ENCODE measurements around the gene PCDHGC5.

PCDHGC5 gene

DNA sequence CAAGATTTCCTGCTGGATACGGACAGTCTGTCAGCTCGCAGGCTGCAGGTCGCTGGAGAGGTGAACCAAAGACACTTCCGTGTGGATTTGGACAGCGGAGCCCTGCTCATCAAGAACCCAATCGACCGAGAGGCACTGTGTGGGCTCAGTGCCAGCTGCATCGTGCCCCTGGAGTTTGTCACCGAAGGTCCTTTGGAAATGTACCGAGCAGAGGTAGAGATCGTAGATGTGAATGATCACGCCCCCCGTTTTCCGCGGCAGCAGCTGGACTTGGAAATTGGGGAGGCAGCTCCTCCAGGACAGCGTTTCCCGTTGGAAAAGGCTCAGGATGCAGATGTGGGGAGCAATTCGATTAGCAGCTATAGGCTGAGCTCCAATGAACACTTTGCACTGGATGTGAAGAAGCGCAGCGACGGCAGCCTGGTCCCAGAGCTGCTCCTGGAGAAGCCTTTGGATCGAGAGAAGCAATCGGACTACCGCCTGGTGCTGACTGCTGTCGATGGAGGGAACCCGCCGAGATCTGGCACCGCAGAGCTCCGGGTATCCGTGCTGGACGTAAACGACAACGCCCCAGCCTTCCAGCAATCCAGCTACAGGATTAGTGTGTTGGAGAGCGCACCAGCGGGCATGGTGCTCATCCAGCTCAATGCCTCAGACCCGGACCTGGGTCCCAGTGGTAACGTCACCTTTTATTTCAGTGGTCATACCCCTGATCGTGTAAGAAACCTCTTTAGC, 3.4 kb upstream of the PCDHGC5 start:
- peaks cover 13% of the 10 kb centered on the region for H3K4me1 Mint-ChIP-seq
- no peak for ATAC-seq
- H3K4me3 Mint-ChIP-seq: peak overlapping the region in 1 of 2 donors; percentile 74
- H3K27me3 Mint-ChIP-seq: peaks cover 93% of the 10 kb centered on the region
- H3K27ac Mint-ChIP-seq: no peak overlapping the region
- no peaks in the 10 kb centered on the region for H3K9me3 Mint-ChIP-seq
- DNase-seq: no peak

DNA sequence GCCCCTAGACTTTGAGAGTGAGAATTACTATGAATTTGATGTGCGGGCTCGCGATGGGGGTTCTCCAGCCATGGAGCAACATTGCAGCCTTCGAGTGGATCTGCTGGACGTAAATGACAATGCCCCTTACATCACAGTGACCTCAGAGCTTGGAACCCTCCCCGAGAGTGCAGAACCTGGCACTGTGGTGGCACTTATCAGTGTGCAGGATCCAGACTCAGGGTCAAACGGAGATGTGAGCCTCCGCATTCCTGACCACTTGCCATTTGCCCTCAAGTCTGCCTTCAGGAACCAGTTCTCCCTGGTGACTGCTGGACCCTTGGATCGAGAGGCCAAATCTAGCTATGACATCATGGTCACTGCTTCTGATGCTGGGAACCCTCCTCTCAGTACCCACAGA, 2.8 kb upstream of the PCDHGC5 start:
- Mint-ChIP-seq H3K4me3 (no peak overlapping the region), H3K27ac (no peak overlapping the region), H3K9me3 (no peaks in the 10 kb centered on the region), H3K27me3 (peaks cover 93% of the 10 kb centered on the region), H3K4me1 (peaks cover 13% of the 10 kb centered on the region)
- DNase-seq: no peak
- ATAC-seq: no peak

DNA sequence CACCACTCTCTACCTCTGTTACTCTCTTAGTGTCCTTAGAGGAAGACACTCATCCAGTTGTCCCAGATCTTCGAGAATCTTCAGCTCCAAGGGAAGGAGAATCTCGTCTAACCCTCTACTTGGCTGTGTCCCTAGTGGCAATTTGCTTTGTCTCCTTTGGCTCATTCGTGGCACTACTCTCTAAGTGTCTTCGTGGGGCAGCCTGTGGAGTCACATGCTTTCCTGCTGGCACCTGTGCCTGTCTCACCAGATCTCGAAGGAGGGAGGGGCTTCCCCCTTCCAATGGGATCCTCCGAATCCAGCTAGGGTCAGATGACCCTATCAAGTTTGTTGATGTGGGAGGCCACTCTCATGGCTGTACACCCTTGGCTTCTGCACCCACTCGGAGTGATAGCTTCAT, 1.8 kb upstream of the PCDHGC5 start:
- Mint-ChIP-seq H3K4me3 (no peak overlapping the region), H3K27ac (peak overlapping the region in 1 of 2 donors; percentile 29), H3K9me3 (no peaks in the 10 kb centered on the region), H3K4me1 (peaks cover 18% of the 10 kb centered on the region), H3K27me3 (peaks cover 98% of the 10 kb centered on the region)
- no peak for ATAC-seq
- no peak for DNase-seq

DNA sequence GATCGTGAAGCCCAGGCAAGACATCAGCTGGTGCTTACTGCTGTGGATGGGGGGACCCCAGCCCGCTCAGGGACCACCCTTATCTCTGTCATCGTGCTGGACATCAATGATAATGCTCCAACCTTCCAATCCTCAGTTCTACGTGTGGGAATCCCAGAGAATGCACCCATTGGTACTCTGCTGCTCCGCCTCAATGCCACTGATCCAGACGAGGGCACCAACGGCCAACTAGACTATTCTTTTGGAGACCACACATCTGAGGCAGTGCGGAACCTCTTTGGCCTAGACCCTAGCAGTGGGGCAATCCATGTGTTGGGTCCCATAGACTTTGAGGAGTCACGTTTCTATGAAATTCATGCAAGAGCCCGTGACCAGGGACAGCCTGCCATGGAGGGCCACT, 960 bp downstream of the PCDHGC5 start:
- H3K27me3 Mint-ChIP-seq: peaks cover 98% of the 10 kb centered on the region
- no peak for DNase-seq
- H3K4me3 Mint-ChIP-seq: no peak overlapping the region
- H3K4me1 Mint-ChIP-seq: peaks cover 19% of the 10 kb centered on the region
- no peak for ATAC-seq
- no peak overlapping the region for H3K27ac Mint-ChIP-seq
- H3K9me3 Mint-ChIP-seq: no peaks in the 10 kb centered on the region

DNA sequence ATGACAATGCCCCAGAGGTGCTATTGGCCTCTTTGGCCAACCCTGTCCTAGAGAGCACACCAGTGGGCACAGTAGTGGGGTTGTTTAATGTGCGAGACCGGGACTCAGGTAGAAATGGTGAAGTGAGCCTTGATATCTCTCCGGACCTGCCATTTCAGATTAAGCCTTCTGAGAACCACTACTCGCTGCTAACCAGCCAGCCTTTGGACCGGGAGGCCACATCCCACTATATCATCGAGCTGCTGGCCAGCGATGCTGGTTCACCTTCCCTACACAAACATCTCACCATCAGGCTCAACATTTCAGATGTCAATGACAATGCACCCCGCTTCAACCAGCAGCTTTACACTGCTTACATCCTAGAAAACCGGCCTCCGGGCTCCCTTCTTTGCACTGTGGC, 1.4 kb downstream of the PCDHGC5 start:
- Mint-ChIP-seq H3K27ac (no peak overlapping the region), H3K27me3 (peaks cover 98% of the 10 kb centered on the region), H3K9me3 (no peaks in the 10 kb centered on the region), H3K4me3 (no peak overlapping the region), H3K4me1 (peaks cover 17% of the 10 kb centered on the region)
- DNase-seq (no peak), ATAC-seq (no peak)

DNA sequence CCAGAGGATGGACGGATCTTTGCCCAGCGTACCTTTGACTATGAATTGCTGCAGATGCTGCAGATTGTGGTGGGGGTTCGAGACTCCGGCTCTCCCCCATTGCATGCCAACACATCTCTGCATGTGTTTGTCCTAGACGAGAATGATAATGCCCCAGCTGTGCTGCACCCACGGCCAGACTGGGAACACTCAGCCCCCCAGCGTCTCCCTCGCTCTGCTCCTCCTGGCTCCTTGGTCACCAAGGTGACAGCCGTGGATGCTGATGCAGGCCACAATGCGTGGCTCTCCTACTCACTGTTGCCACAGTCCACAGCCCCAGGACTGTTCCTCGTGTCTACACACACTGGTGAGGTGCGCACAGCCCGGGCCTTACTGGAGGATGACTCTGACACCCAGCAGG, 1.9 kb downstream of the PCDHGC5 start:
- ATAC-seq (no peak), DNase-seq (no peak)
- Mint-ChIP-seq H3K9me3 (no peaks in the 10 kb centered on the region), H3K27ac (no peak overlapping the region), H3K4me1 (peaks cover 19% of the 10 kb centered on the region), H3K27me3 (peaks cover 98% of the 10 kb centered on the region), H3K4me3 (no peak overlapping the region)

DNA sequence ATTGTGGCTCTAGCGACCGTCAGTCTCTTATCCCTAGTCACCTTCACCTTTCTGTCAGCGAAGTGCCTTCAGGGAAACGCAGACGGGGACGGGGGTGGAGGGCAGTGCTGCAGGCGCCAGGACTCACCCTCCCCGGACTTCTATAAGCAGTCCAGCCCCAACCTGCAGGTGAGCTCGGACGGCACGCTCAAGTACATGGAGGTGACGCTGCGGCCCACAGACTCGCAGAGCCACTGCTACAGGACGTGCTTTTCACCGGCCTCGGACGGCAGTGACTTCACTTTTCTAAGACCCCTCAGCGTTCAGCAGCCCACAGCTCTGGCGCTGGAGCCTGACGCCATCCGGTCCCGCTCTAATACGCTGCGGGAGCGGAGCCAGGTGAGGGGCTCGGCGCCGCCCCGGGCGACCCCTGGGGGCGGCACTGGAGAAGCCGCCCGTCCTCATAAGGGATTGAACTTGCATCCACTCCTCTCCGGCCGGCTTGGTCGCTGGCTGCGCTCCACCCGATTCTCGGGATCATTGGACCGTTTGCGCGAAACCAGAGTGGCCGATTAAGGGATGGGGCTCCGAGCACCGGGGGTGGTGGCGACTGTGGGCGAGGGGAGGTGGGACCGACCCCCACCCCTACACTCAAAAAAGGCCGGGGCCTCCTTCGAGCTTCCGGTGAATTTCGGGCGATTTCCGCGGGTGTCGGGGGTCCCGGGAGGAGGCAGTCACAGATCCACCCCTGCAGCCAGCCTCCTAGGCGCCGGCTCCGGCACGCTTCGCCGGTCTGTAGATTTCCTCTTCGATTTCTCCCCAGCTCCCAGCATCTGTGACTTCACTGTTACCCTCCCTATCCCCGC, 2.7 kb downstream of the PCDHGC5 start:
- ATAC-seq (peak; percentile 3), DNase-seq (no peak)
- H3K27ac Mint-ChIP-seq: peak overlapping the region in 1 of 2 donors; percentile 88

DNA sequence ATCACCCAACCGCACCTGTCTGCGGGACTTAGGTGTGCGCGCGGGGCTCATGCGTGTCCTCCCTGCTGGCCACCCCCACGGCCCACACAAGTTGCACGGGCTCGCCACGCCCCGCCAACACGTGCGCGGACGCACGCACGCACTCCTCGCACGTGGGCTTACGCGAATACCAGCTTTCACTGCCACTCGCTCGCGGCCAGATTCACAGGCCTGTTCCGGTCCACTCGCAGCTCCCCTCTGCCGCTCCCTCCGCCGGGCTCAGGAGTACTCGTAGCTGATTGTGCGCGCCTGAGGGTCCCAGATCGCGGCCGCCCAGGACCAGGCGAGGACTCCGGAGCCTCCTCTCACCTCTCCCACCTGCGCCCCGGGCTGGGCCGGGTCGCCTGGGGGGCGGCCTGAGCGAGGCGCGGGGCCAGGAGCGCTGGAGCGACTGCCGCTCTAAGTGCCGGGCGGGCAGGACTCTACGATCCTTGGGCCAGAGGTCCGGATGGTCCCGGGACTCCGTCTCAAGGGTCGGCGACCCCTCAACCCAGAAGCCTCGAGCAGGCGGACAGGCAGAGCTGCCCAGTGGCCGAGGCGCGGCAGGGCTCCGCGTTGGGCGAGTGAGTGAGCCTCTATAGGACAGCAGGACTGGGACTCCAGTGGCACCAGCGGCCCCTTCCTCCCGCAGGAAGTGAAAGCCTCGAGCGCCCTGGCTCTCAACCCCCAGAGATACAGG, 3.4 kb downstream of the PCDHGC5 start:
- ATAC-seq (peak; percentile 46), DNase-seq (no peak)
- Mint-ChIP-seq H3K27ac (peak overlapping the region in 1 of 2 donors; percentile 88), H3K4me3 (peak overlapping the region; percentile 71 to 84), H3K9me3 (no peaks in the 10 kb centered on the region), H3K27me3 (peaks cover 90% of the 10 kb centered on the region), H3K4me1 (peaks cover 21% of the 10 kb centered on the region)

More for the DNA sequence above, 2.7 kb downstream of the PCDHGC5 start:
- peak overlapping the region; percentile 71 to 84 for H3K4me3 Mint-ChIP-seq
- peaks cover 21% of the 10 kb centered on the region for H3K4me1 Mint-ChIP-seq
- peaks cover 98% of the 10 kb centered on the region for H3K27me3 Mint-ChIP-seq
- no peaks in the 10 kb centered on the region for H3K9me3 Mint-ChIP-seq

DNA sequence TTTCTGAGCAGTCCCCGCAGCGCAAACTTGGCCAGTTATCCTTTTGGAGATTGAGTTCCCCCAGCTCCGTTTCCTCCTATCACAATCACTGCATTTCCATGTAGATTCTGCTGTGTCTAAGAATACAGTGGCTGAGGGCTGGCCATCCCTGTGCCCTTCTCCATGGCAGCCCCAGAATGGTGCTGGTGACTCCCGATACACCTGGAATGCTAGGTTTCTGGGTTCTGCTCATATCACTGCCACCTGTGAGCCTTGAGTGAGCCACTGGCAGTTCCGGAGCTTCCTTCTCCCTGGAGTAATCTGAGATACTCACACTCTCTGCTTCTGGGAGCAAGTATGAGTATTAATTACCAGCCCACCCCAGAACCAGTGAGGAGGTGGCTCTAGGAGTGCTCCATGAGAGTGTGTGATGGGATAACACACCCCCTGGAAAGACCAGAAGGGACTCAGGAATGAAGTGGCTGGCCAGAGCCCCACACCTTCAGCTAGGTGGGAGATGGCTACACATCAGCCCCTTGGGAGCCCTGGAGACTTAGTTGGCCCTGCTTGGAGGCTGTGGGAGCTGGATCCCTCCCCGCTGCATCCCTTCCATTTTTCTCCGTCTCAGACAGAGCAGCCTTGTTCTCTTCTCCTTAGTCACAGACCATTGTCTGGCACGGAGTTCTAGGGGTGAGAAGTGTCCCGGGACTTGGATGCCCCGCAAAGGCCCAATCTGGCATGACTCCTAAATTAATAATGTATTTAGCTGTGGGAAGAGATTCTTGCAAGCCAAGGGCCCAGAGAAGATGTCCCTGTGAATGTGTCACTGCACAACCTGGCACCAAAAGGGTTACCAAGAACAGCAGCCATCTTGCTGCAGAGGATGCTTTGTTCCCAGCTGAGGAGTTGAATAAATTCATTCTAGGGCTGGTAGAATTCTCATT, 4.9 kb downstream of the PCDHGC5 start:
- Mint-ChIP-seq H3K4me1 (peaks cover 21% of the 10 kb centered on the region), H3K27ac (no peak overlapping the region), H3K27me3 (peaks cover 87% of the 10 kb centered on the region), H3K4me3 (no peak overlapping the region), H3K9me3 (no peaks in the 10 kb centered on the region)
- DNase-seq: no peak
- no peak for ATAC-seq

DNA sequence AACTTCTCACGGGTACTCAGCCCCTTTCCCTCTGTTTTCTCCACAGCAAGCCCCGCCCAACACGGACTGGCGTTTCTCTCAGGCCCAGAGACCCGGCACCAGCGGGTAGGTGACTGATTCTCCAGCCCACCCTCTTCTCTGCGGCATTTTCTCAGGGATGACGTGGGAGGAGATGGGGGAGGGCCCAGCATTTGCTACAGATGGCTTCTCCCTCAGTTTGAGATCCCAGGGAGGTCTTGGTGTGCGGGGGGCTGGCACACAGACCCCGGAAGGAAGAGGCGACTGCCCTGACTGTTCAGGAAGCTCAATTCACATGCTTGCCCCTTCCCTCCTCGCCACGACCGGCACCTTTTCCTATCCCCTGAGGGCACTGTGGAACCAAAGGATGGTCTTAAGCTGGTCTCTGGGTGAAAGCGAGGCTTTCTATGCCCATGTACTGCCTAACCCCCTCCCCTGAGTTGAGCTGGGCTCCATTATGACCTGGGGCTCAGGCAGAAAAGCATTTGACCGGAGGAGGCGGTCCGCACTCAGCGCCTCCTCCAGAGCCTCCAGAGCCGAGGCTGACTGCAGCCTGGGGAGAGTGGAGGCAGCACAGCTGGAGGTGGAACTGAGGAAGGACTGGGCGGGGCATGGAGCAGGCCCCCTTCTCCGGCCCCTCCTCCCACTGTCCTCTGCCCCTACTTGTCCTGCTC, 6.0 kb downstream of the PCDHGC5 start:
- no peak for DNase-seq
- Mint-ChIP-seq H3K4me1 (peaks cover 21% of the 10 kb centered on the region), H3K27ac (no peak overlapping the region), H3K27me3 (peaks cover 75% of the 10 kb centered on the region), H3K9me3 (no peaks in the 10 kb centered on the region), H3K4me3 (peak overlapping the region in 1 of 2 donors; percentile 1)
- no peak for ATAC-seq

DNA sequence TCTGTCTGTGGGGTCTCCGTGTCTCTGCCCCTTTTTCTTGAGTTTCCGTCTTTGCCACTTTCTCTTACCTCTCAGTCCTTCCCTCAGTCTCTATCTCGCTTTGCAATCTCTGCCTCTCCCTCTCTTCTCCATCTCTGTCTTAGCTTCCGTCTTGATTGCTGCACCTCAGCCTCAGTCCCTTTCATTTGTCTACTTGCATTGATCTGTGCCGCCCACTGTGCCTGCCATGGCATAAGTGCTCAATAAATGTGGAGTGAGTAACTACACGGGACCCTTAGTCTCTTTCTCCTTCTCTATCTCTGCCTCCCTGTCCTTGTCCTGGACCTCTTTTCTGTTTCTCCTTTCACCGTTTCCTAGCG, 6.6 kb downstream of the PCDHGC5 start:
- Mint-ChIP-seq H3K27ac (no peak overlapping the region), H3K9me3 (no peaks in the 10 kb centered on the region), H3K27me3 (peaks cover 70% of the 10 kb centered on the region), H3K4me3 (peak overlapping the region in 1 of 2 donors; percentile 1), H3K4me1 (peaks cover 21% of the 10 kb centered on the region)
- DNase-seq (no peak), ATAC-seq (no peak)

DNA sequence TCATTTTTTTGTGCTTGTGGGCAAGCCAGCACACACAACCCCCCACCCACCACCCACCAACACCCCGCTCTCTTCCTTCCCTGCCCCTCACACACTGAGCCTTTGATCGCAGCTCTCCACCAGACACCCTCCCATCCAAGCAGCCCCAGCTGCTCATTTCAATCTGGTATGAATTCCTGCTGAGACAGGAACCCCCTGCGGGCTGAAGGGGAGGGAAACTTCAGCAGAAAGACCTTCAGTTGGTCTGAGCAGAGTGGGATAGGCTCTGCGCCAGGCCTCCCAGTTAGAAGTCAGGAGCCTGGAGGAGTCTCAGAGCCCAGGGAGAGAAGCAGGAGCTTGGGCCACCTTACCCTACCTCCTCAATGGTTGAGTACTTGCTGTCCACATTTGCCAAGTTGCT, 7.2 kb downstream of the PCDHGC5 start:
- H3K4me3 Mint-ChIP-seq: no peak overlapping the region
- H3K27me3 Mint-ChIP-seq: peaks cover 64% of the 10 kb centered on the region
- peaks cover 21% of the 10 kb centered on the region for H3K4me1 Mint-ChIP-seq
- no peak for DNase-seq
- H3K27ac Mint-ChIP-seq: no peak overlapping the region
- no peaks in the 10 kb centered on the region for H3K9me3 Mint-ChIP-seq
- no peak for ATAC-seq

DNA sequence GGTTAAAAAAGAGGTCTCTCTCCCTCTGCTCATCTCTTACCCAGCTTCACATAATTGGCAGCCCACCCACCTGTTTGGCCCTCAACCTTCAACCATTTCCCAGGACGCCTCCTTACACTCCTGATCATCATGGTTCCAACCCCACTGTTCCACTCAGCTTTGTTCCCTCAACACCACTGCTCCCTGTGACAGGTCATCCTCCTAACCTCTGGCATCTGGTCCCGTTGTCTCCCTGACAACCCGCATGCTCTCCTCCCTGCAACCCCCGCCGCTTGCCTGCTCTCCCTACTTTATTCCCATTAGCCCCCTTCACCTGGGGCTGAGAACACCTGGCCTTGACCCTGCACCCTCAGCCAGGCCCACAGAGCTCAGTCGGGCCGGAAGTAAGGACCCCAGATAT, 12.9 kb downstream of the PCDHGC5 start:
- Mint-ChIP-seq H3K27ac (no peak overlapping the region), H3K27me3 (peaks cover 19% of the 10 kb centered on the region), H3K4me1 (no peaks in the 10 kb centered on the region), H3K4me3 (no peak overlapping the region), H3K9me3 (no peaks in the 10 kb centered on the region)
- DNase-seq (no peak), ATAC-seq (no peak)

DNA sequence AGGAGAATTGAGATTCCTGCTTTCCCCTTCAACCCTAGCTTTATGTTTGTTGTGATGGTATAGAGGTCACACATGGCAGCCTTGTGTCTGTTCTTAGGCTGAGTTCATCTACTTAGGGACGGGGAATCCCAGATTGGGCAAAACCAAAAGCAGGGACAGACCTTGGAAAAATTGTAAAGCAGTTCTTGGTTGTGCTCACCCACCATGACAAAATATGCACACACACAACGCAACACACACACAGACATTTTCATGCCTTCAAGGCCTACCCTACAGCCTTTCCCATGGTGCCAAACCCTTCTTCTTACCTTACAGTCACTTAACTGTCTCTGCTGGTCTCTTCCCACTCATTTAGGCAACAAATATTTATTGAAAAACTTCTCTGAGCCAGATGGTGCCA, 14.8 kb downstream of the PCDHGC5 start:
- DNase-seq: no peak
- no peaks in the 10 kb centered on the region for H3K9me3 Mint-ChIP-seq
- no peaks in the 10 kb centered on the region for H3K4me1 Mint-ChIP-seq
- H3K4me3 Mint-ChIP-seq: no peak overlapping the region
- no peak for ATAC-seq
- peaks cover 10% of the 10 kb centered on the region for H3K27me3 Mint-ChIP-seq
- H3K27ac Mint-ChIP-seq: no peak overlapping the region
